AG09319 (cell line): ENCODE results near the gene FAM83G.

ENCODE experiments used
- DNase-seq: peaks from one replicate; pipeline ENCODE4 v3.0.0-alpha.2; 2010; ENCODE audit warnings: low read depth; ENCODE audit errors: extremely low read depth
- TF ChIP-seq, protein P1 (sequence below): IDR thresholded peaks from 2 replicates; pipeline ENCODE4 v1.5.1; 2011; ENCODE audit warnings: low read depth, mild to moderate bottlenecking, inconsistent platforms, low read length, moderate library complexity

FAM83G gene

DNA sequence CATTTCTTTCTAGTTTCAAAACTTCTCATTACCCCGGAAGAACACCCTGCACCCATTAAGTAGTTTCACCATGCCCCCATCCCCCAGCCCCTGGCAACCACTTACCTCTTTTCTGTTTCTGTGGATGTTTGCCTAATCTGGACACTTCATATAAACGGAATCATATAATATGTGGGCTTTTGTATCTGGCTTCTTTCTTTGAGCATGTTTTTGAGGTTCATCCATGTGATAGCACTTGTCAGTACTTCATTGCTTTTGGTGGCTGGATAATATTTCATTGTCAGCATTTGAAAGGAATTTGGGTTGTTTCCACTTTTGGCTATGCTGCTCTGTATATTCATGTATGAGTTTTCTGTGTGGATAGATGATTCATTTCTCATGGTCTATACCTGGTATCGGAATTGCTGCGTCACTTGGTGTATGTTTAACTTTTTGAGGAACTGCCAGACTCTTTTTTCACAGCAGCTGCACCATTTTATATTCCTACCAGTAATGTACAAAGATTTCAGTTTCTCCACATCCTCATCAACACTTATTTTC is 82.6 kb downstream of the FAM83G start:
- DNase-seq: no peak
- TF ChIP-seq, protein P1, sequence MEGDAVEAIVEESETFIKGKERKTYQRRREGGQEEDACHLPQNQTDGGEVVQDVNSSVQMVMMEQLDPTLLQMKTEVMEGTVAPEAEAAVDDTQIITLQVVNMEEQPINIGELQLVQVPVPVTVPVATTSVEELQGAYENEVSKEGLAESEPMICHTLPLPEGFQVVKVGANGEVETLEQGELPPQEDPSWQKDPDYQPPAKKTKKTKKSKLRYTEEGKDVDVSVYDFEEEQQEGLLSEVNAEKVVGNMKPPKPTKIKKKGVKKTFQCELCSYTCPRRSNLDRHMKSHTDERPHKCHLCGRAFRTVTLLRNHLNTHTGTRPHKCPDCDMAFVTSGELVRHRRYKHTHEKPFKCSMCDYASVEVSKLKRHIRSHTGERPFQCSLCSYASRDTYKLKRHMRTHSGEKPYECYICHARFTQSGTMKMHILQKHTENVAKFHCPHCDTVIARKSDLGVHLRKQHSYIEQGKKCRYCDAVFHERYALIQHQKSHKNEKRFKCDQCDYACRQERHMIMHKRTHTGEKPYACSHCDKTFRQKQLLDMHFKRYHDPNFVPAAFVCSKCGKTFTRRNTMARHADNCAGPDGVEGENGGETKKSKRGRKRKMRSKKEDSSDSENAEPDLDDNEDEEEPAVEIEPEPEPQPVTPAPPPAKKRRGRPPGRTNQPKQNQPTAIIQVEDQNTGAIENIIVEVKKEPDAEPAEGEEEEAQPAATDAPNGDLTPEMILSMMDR: no peak

DNA sequence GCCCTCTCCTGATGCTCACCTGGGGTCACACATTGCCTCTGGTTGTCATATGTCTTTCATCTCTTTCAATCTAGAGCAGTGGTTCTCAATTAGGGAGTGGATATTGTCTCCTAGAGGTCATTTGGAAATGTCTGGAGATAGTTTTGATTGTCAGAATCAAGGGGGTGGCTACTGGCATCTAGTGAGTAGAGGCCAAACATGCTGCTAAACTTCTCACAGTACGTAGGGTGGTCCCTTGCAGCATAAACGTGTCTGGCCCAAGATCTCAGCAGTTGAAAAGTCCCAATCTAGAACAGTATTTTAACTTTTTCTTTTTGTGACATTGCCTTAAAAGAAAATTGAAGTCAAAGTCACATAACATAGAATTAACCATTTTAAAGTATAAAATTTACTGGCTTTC is 83.1 kb downstream of the FAM83G start:
- TF ChIP-seq, protein P1: no peak
- no peak for DNase-seq

DNA sequence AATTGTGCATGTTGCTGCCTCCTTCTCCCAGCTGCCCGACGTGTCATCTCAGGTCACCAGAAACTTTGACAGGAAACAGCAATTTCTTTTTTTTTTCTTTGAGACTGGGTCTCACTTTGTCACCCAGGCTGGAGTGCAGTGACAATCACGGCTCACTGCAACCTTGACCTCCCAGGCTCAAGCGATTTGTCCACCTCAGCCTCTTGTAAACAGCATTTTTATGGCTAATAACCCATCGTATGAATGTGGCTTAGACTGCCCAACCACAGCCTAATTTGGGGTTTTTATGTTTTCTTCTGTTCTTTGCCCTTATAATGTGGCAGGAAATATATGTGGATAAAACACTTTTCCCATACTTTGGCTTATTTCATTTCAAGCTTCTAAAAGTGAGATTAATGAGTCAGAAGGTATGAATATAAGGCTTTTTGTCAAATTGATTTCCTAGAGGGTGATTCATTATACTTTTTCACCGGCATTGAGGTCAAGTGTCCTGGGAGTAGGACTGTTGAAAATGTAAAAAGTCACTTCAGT is 83.6 kb downstream of the FAM83G start:
- no peak for DNase-seq
- TF ChIP-seq, protein P1: no peak

DNA sequence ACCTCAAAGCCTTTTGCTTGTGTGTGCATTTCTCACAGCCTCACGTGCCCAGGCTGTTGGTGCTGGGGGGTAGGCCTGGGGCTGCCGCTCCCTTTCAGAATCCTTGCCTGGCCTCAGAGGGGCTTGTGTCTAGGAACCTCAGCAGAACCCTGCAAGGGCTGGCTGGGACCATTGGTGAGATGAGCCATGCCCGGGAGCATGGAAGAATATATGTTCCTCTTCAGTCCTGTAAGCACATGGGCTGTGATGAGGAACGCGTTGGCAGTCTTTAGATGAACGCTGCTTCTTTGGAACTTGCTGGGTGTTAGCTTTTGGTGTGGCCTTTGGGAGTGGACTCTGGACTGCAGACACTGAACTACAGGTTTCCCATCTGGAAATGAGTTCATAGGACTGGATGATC is 84.6 kb downstream of the FAM83G start:
- DNase-seq: no peak
- TF ChIP-seq, protein P1: no peak
